ENCODE measurements around the gene RNF208.

GRCh38 chr9:137190315-137190856 is 31.7 kb downstream of the RNF208 start:
- no peak for TF ChIP-seq POLR2A (IDR thresholded peaks at IDR 0.05; ENCODE audit: low read depth, low read length)
- TF ChIP-seq CTCF (IDR thresholded peaks at IDR 0.05; ENCODE audit: extremely low read depth in 1 of 2, insufficient read depth in 1 of 2, low read depth in 1 of 2, low read length in 2 of 2): no peak
- TF ChIP-seq POLR2AphosphoS5 (IDR thresholded peaks at IDR 0.05; ENCODE audit: insufficient read depth, low read depth, low read length): no peak
- no peak for TF ChIP-seq EZH2 (IDR thresholded peaks at IDR 0.05; ENCODE audit: borderline replicate concordance, low read depth, low read length, severe bottlenecking)
- no peak for TF ChIP-seq MAX (IDR thresholded peaks at IDR 0.05; ENCODE audit: insufficient read depth, insufficient read length)

Data from endothelial cell of umbilical vein (primary cell).